ENCODE measurements around the gene EEF1E1.

The EEF1E1 gene

DNA sequence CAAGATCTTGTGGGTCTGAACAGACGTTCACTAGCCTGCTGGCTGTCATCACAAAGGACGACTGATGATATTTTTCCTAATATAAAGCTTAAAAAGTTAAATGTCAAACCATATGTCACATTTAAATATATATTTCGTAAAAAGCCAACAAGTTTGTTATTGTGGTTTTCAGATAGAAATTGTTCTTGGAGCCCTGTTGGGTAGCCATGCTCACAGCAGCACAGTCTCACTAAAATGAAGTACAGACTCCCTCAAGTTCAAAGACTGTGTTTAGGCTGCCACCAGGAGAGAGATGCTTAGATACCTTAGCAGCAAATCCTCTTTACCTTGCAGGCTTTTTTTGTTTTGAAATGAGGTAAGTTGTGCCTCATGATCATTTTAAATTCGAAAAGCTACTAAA is 17.8 kb downstream of the EEF1E1 start:
- CTCF ChIA-PET = no interaction called here

DNA sequence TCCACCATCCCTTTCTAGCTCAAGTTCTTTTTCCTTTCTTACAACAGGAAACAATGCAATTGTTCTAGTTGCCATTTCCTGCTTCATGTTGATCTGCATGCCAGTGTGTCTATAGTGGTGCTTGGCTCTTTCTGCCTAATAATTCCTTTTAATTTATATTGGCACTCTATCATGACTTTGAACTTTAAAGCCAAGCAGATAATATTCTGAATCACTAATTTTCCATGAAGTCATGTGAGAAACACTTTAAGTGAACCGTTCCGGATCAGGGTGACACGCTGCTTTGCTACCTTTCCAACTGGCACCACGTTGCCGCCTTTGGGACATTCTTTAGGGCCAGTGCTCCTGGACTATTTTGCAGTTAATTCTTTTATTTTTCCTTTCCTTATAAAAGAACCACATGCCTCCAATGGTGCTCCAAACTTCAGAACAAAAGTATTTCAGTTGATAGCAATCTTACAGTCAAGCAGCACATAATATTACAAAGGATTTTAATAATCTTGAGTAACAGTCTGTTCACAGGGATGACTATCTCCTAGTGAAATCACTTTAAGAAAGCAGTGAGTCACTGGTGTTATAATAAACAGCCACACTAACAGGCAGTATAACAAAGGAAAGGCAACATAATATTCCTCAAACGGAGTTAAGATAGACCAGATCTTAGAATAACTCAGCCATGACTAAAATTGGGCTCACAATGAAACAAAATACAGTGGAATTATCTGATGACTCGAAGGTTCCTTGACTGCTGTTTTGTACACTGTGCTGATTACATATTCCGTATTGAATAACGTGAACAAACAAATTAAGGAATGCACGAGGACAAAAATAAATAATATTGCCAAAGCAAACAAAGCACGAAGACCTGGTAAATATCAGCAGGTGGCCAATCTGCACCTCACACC is 19.1 kb downstream of the EEF1E1 start:
- no peak for TF ChIP-seq LEF1 (IDR thresholded peaks at IDR 0.05; ENCODE audit: borderline replicate concordance)
- TF ChIP-seq ZNF384 (IDR thresholded peaks at IDR 0.05) = no peak
- no peak for TF ChIP-seq FOXK2 (IDR thresholded peaks at IDR 0.05)
- TF ChIP-seq FOXA1 (IDR thresholded peaks at IDR 0.05) = no peak
- no peak for TF ChIP-seq BHLHE40 (IDR thresholded peaks at IDR 0.05; ENCODE audit: borderline replicate concordance)
- no peak for DNase-seq (ENCODE audit: extremely low spot score)
- CTCF ChIA-PET = no interaction called here
- POLR2A ChIA-PET = interaction anchor here (1.0 kb wide), 1 partner anchor 19 kb away, joined by 3 read pairs; the partner anchor contains the start of gene EEF1E1

More for the DNA sequence above, 17.8 kb downstream of the EEF1E1 start:
- no peak for DNase-seq (ENCODE audit: extremely low spot score)
- no peak for TF ChIP-seq ELF4 (IDR thresholded peaks at IDR 0.05)
- no peak for TF ChIP-seq SUZ12 (IDR thresholded peaks at IDR 0.05)
- no peak for TF ChIP-seq FOXK2 (IDR thresholded peaks at IDR 0.05)
- TF ChIP-seq TARDBP (IDR thresholded peaks at IDR 0.05) = no peak
- TF ChIP-seq SP1 (IDR thresholded peaks at IDR 0.05) = no peak
- TF ChIP-seq, protein P1, sequence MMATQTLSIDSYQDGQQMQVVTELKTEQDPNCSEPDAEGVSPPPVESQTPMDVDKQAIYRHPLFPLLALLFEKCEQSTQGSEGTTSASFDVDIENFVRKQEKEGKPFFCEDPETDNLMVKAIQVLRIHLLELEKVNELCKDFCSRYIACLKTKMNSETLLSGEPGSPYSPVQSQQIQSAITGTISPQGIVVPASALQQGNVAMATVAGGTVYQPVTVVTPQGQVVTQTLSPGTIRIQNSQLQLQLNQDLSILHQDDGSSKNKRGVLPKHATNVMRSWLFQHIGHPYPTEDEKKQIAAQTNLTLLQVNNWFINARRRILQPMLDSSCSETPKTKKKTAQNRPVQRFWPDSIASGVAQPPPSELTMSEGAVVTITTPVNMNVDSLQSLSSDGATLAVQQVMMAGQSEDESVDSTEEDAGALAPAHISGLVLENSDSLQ (IDR thresholded peaks at IDR 0.05) = no peak
- no peak for TF ChIP-seq L3MBTL2 (conservative IDR thresholded peaks at IDR 0.05)
- no peak for TF ChIP-seq FOXM1 (IDR thresholded peaks at IDR 0.05; ENCODE audit: borderline replicate concordance)
- no peak for TF ChIP-seq CTBP1 (IDR thresholded peaks at IDR 0.05; ENCODE audit: borderline replicate concordance)
- TF ChIP-seq HDGF (IDR thresholded peaks at IDR 0.05; ENCODE audit: borderline replicate concordance) = no peak
- no peak for TF ChIP-seq BHLHE40 (IDR thresholded peaks at IDR 0.05; ENCODE audit: borderline replicate concordance)
- no peak for TF ChIP-seq ARNT (IDR thresholded peaks at IDR 0.05)
- no peak for TF ChIP-seq FOXA1 (IDR thresholded peaks at IDR 0.05)
- TF ChIP-seq LEF1 (IDR thresholded peaks at IDR 0.05; ENCODE audit: borderline replicate concordance) = no peak
- no peak for TF ChIP-seq ZNF384 (IDR thresholded peaks at IDR 0.05)
- TF ChIP-seq NFRKB (IDR thresholded peaks at IDR 0.05) = no peak
- POLR2A ChIA-PET = interaction anchor here (1.7 to 4.1 kb wide), 3 partner anchors 16 to 20 kb away, joined by 4 to 14 read pairs (median 12); partner anchors contain the start of genes BLOC1S5 and EEF1E1

DNA sequence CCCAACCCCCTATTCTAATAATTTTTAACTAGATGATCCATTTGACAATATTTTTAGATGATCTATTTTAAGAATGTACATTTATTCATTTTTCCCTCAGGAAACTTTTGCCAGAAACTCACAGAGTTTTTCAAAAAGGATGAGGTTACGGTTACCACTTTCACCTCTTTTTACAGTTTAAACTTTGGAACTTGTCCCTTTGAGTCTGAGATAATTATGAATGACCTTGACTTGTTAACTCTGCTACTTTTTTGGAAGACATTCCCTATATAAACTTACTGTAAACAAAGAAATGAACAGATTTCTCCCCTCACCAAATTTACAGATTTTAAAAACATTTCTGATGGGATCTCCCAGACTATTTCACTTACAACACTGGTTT is 19.8 kb downstream of the EEF1E1 start:
- POLR2A ChIA-PET = interaction anchor here (1.0 kb wide), 1 partner anchor 20 kb away, joined by 3 read pairs; the partner anchor contains the start of gene EEF1E1

DNA sequence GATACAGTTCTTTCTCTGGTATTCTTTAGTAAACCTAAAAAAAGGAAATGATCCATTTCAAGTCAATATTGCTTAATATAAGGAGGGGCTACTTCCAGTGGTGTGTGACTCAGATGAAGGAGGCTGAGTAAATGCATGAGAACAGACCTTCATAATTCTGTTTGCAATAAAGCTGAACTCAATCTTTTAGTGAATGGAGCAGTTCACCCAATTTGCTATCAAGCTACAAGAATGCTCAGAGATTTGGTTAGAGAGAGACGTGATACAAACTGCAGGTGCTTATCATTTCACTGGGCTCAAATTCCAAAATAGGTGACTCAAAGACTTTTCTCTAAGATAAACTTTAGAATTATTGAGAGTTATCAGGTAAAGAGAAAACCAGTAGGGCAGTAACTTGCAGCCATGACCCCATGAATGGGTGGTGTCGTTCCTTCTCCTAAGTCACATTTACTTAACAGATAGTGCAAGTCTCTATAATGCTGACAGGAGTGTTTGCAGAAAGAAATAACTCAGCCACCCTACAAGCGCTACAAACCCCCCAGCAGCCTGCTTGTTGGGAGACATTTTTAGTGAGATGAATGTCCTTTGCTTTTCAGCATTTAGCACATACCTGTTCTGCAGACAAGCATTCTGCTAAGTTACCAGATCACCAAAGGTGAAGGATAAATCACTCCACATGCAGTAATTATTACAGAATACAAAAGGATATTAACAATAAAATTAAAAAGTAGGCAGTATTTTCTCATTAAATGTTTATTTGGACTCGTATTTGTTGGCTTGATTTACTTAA is 21.8 kb downstream of the EEF1E1 start:
- TF ChIP-seq SP1 (IDR thresholded peaks at IDR 0.05) (no peak), SUZ12 (IDR thresholded peaks at IDR 0.05) (no peak), FOXK2 (IDR thresholded peaks at IDR 0.05) (no peak), NFRKB (IDR thresholded peaks at IDR 0.05) (no peak), ELF4 (IDR thresholded peaks at IDR 0.05) (no peak), BHLHE40 (IDR thresholded peaks at IDR 0.05; ENCODE audit: borderline replicate concordance) (no peak), L3MBTL2 (conservative IDR thresholded peaks at IDR 0.05) (no peak), FOXA1 (IDR thresholded peaks at IDR 0.05) (no peak), LEF1 (IDR thresholded peaks at IDR 0.05; ENCODE audit: borderline replicate concordance) (no peak), TARDBP (IDR thresholded peaks at IDR 0.05) (no peak), HDGF (IDR thresholded peaks at IDR 0.05; ENCODE audit: borderline replicate concordance) (no peak), FOXM1 (IDR thresholded peaks at IDR 0.05; ENCODE audit: borderline replicate concordance) (no peak), ZNF384 (IDR thresholded peaks at IDR 0.05) (no peak), CTBP1 (IDR thresholded peaks at IDR 0.05; ENCODE audit: borderline replicate concordance) (no peak), ARNT (IDR thresholded peaks at IDR 0.05) (no peak)
- TF ChIP-seq, protein P1 (IDR thresholded peaks at IDR 0.05) = no peak
- POLR2A ChIA-PET = interaction anchor here (1.4 kb wide), 1 partner anchor 16 kb away, joined by 3 read pairs; the partner anchor contains the start of gene BLOC1S5
- CTCF ChIA-PET = no interaction called here
- no peak for DNase-seq (ENCODE audit: extremely low spot score)

More for the DNA sequence above, 19.8 kb downstream of the EEF1E1 start:
- TF ChIP-seq FOXK2 (IDR thresholded peaks at IDR 0.05) = no peak
- TF ChIP-seq TARDBP (IDR thresholded peaks at IDR 0.05) = no peak
- TF ChIP-seq ZNF384 (IDR thresholded peaks at IDR 0.05) = no peak
- TF ChIP-seq ARNT (IDR thresholded peaks at IDR 0.05) = no peak
- TF ChIP-seq HDGF (IDR thresholded peaks at IDR 0.05; ENCODE audit: borderline replicate concordance) = no peak
- TF ChIP-seq, protein P1 (IDR thresholded peaks at IDR 0.05) = no peak
- TF ChIP-seq LEF1 (IDR thresholded peaks at IDR 0.05; ENCODE audit: borderline replicate concordance) = no peak
- no peak for TF ChIP-seq L3MBTL2 (conservative IDR thresholded peaks at IDR 0.05)
- no peak for TF ChIP-seq BHLHE40 (IDR thresholded peaks at IDR 0.05; ENCODE audit: borderline replicate concordance)
- TF ChIP-seq SUZ12 (IDR thresholded peaks at IDR 0.05) = no peak
- TF ChIP-seq CTBP1 (IDR thresholded peaks at IDR 0.05; ENCODE audit: borderline replicate concordance) = no peak
- no peak for TF ChIP-seq NFRKB (IDR thresholded peaks at IDR 0.05)
- TF ChIP-seq FOXM1 (IDR thresholded peaks at IDR 0.05; ENCODE audit: borderline replicate concordance) = no peak
- no peak for TF ChIP-seq FOXA1 (IDR thresholded peaks at IDR 0.05)
- TF ChIP-seq ELF4 (IDR thresholded peaks at IDR 0.05) = no peak
- no peak for TF ChIP-seq SP1 (IDR thresholded peaks at IDR 0.05)
- no peak for DNase-seq (ENCODE audit: extremely low spot score)
- CTCF ChIA-PET = no interaction called here

DNA sequence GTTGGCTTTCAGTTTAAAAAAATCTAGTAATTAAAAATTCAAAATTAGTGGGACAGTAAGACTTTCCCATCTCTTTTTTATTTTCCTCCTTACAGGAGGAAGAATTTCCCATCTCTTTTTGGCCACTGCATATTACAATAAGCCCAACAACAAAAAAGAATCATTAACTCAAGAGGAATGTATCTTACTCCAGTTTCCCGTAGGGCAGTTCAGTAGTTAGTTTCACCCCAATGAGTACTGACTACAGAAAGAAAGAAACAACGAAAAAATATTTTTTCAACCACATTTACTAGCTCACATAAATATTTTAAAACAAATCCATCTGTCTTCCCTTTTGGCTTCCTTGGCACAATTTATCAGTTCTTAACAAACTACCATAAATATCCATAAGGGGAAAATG is 23.2 kb downstream of the EEF1E1 start:
- TF ChIP-seq, protein P1 (IDR thresholded peaks at IDR 0.05) = no peak
- ChIA-PET POLR2A (interaction anchor here (1.0 to 1.2 kb wide), 2 partner anchors 15 to 16 kb away, joined by 3 read pairs; partner anchors contain the start of gene BLOC1S5), CTCF (no interaction called here)
- DNase-seq (ENCODE audit: extremely low spot score) = no peak
